HepG2 (cell line): ENCODE results near the gene TGM5. TPM values are rescaled to one million over a fixed set of nuclear protein-coding genes. Genes with fewer than 3 reads are reported as not detected.

ENCODE experiments used
- ATAC-seq: fragments of 200-7000 bp; cut with Tn5 transposase; 3 replicates; pipeline ENCODE4 v1.9.1; 2020; ENCODE audit warnings: mild to moderate bottlenecking, moderate library complexity
- BruUV-seq: library from RNA; stranded (reverse); fragments of 400-500 nt; replicated peaks from 2 replicates; lab custom pipeline; 2021; lab: Mats Ljungman, UMichigan
- CTCF ChIA-PET: fragments of 300-600 bp; formaldehyde crosslinking; extraction: SDS; loops from one replicate; lab custom pipeline; 2021; ENCODE audit warnings: low total read pairs, inconsistent platforms, low intra/inter-chr PET ratio; lab: Yijun Ruan, JAX
- POLR2A ChIA-PET: fragments of 350-600 bp; sonication (Branson Sonifier 250); formaldehyde crosslinking; loops from one replicate; lab custom pipeline; 2020; ENCODE audit warnings: antibody characterized with exemption, inconsistent platforms; lab: Yijun Ruan, JAX
- DNase-seq: peaks from one replicate; pipeline ENCODE4 v3.0.0-alpha.2; 2015; ENCODE audit warnings: low spot score
- FAIRE-seq: peaks from 3 replicates; lab custom pipeline; 2011; peaks lifted over from hg19 to GRCh38; lab: Jason Lieb, UNC
- H2AFZ ChIP-seq: one replicate; pipeline ENCODE4 v1.6.1; 2011; ENCODE audit warnings: low read length, inconsistent platforms
- H3K27ac ChIP-seq: fragments of 300-600 bp; 3 replicates; pipeline ENCODE4 v1.8.0; 2011; ENCODE audit warnings: mixed run types, mild to moderate bottlenecking, mixed read lengths, low read length, inconsistent platforms; ENCODE audit not compliant: insufficient read depth; ENCODE audit errors: extremely low read length
- H3K27me3 ChIP-seq, 2 experiments: fragments of 200-600 bp in 1 of 2; 2 replicates in 1 of 2; 3 replicates in 1 of 2; pipeline versions ENCODE4 v1.6.0 to v1.8.0; 2011; ENCODE audit warnings: low read length in 2 of 2, mild to moderate bottlenecking in 2 of 2, moderate library complexity in 2 of 2, inconsistent platforms in 1 of 2; ENCODE audit not compliant: insufficient read depth in 2 of 2, control insufficient read depth in 1 of 2
- H3K36me3 ChIP-seq, 2 experiments: fragments of 200-600 bp in 1 of 2; replicated peaks in 1 of 2; 2 replicates in 1 of 2; 3 replicates in 1 of 2; pipeline versions ENCODE4 v1.5.1 to v1.8.0; 2011; ENCODE audit warnings: low read length in 2 of 2, inconsistent platforms in 1 of 2; ENCODE audit not compliant: insufficient read depth in 2 of 2, control insufficient read depth in 1 of 2
- H3K4me1 ChIP-seq: 2 replicates; pipeline ENCODE4 v1.5.1; 2012; ENCODE audit warnings: low read length, inconsistent platforms; ENCODE audit not compliant: insufficient read depth
- H3K4me2 ChIP-seq: 2 replicates; pipeline ENCODE4 v1.6.0; 2011; ENCODE audit warnings: low read depth, low read length, inconsistent platforms
- H3K4me3 ChIP-seq, 3 experiments: fragments of 200-600 bp in 1 of 3; sonication (generic), shearing (Covaris generic) in 1 of 3; replicated peaks in 1 of 3; 2 replicates each; pipeline ENCODE4 v1.5.1; 2011 to 2016; ENCODE audit warnings: low read length in 3 of 3, inconsistent platforms in 2 of 3, low read depth in 2 of 3, mild to moderate bottlenecking in 2 of 3, control low read depth in 1 of 3, mixed read lengths in 1 of 3; ENCODE audit not compliant: insufficient read depth in 1 of 3
- H3K79me2 ChIP-seq: one replicate; pipeline ENCODE4 v1.6.1; 2011; ENCODE audit warnings: low read length, inconsistent platforms; ENCODE audit not compliant: insufficient read depth
- H3K9ac ChIP-seq: 2 replicates; pipeline ENCODE4 v1.6.0; 2011; ENCODE audit warnings: mild to moderate bottlenecking, low read depth, low read length, inconsistent platforms; ENCODE audit not compliant: insufficient read depth
- H3K9me3 ChIP-seq: 2 replicates; pipeline ENCODE4 v1.5.1; 2012; ENCODE audit warnings: mild to moderate bottlenecking, low read length
- H4K20me1 ChIP-seq: 2 replicates; pipeline ENCODE4 v1.6.0; 2011; ENCODE audit warnings: inconsistent platforms, mild to moderate bottlenecking, low read length, moderate library complexity; ENCODE audit not compliant: insufficient read depth
- CBX1 ChIP-seq: IDR thresholded peaks from one replicate; pipeline ENCODE4 v1.6.1; 2016; ENCODE audit warnings: antibody characterized with exemption, low read depth
- RFX1 ChIP-seq: fragments of 450-650 bp; IDR thresholded peaks from 2 replicates; pipeline ENCODE4 v1.6.1; 2017
- ZNF10 ChIP-seq: sonication (generic); formaldehyde crosslinking; IDR thresholded peaks from 2 replicates; pipeline ENCODE4 v1.4.0; 2020; ENCODE audit warnings: mild to moderate bottlenecking, low read depth, missing genetic modification reagents, borderline replicate concordance
- ZNF263 ChIP-seq: sonication (generic); formaldehyde crosslinking; IDR thresholded peaks from 2 replicates; pipeline ENCODE4 v1.4.0; 2020; ENCODE audit warnings: missing genetic modification reagents
- ZNF33B ChIP-seq: sonication (generic); formaldehyde crosslinking; IDR thresholded peaks from 2 replicates; pipeline ENCODE4 v1.5.1; 2020; ENCODE audit warnings: mild to moderate bottlenecking, missing genetic modification reagents
- ZNF747 ChIP-seq: sonication (generic); formaldehyde crosslinking; IDR thresholded peaks from 2 replicates; pipeline ENCODE4 v1.8.1; 2023; ENCODE audit warnings: missing genetic modification reagents, mild to moderate bottlenecking, borderline replicate concordance
- WGBS: methylation state at CpG from one replicate; pipeline ENCODE4 v1.1.6; 2017; ENCODE audit warnings: low lambda C conversion rate; 5-methylcytosine and 5-hydroxymethylcytosine counted together
- in situ Hi-C: cut with HindIII; loops from 2 replicates; pipeline ENCODE4 v1.10.0; 2017; ENCODE audit warnings: low pct_unique_long_range_greater_than_20kb; ENCODE audit not compliant: extremely low pct_ligation_motif_present
- intact Hi-C: fragments of 100-400 bp; cut with micrococcal nuclease; formaldehyde crosslinking; loops from one replicate; pipeline ENCODE4 v1.10.0; 2022; ENCODE audit not compliant: unreplicated experiment
- polyA plus RNA-seq, 8 experiments: library from polyadenylated mRNA; depleted of rRNA in 3 of 8; stranded (reverse) in 7 of 8; unstranded in 1 of 8; fragments of >200 nt; fragmentation: Illumina TruSeq in 4 of 8; extraction: Trizol in 4 of 8; gene quantifications; 2 replicates each; pipeline versions ENCODE4 v1.2.1 to v1.2.3, GENCODE V29; 2011 to 2016; ENCODE audit warnings: low read depth in 4 of 8, missing spikeins in 1 of 8, mixed read lengths in 1 of 8; ENCODE audit not compliant: insufficient read depth in 1 of 8
- total RNA-seq, 5 experiments: library from RNA; depleted of rRNA; stranded (reverse); fragments of >200 nt; fragmentation: Illumina TruSeq; extraction: Trizol; gene quantifications; 2 replicates each; pipeline ENCODE4 v1.2.3, GENCODE V29; 2016; ENCODE audit warnings: low read depth in 1 of 5
- TF ChIP-seq, protein P1 (sequence below): sonication (generic); formaldehyde crosslinking; IDR thresholded peaks from 2 replicates; pipeline ENCODE4 v1.9.0; 2021; ENCODE audit warnings: mild to moderate bottlenecking, missing genetic modification reagents
- TF ChIP-seq, protein P2 (sequence below): IDR thresholded peaks from 2 replicates; pipeline ENCODE4 v1.6.1; 2012; ENCODE audit warnings: inconsistent platforms
- TF ChIP-seq, protein P3 (sequence below): sonication (generic); formaldehyde crosslinking; IDR thresholded peaks from 2 replicates; pipeline ENCODE4 v1.5.1; 2020; ENCODE audit warnings: mild to moderate bottlenecking, missing genetic modification reagents, moderate library complexity

TGM5 gene
- total and polyA plus RNA-seq, 2 of the 13 experiments (the other 11 are each of a cell fraction or from before 2014, with no cell fraction given) = 0.18 to 0.65 TPM

DNA sequence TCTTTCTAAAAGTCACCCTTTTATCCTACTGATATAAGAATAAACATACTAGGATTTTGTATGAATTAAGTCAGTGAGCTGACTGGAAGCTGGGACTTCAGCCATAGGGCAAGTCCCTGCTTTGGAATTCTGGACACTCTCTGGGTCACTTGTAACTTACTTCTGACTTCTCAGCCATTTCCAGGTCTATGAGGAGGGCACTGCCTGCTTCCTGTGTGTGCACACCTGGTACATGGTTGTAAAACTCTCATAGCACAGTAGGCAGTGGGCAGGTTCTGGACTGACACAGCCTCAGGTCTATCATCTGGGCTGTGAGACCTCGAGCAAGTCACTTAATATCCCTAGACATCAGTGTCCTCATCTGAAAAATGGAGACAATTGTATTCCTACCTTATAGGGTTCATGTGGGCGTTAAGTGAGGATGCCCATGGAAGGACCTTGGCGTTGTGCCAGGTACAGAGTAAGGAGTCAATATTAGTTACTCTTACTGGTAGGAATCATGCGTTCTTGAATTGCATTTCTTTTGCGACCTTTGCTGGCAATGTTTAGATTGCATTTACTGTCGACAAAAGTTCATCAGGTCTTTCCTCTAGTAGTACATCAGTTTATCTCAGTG lies 27.5 kb upstream of the TGM5 start (continued):
- TF ChIP-seq, protein P1, sequence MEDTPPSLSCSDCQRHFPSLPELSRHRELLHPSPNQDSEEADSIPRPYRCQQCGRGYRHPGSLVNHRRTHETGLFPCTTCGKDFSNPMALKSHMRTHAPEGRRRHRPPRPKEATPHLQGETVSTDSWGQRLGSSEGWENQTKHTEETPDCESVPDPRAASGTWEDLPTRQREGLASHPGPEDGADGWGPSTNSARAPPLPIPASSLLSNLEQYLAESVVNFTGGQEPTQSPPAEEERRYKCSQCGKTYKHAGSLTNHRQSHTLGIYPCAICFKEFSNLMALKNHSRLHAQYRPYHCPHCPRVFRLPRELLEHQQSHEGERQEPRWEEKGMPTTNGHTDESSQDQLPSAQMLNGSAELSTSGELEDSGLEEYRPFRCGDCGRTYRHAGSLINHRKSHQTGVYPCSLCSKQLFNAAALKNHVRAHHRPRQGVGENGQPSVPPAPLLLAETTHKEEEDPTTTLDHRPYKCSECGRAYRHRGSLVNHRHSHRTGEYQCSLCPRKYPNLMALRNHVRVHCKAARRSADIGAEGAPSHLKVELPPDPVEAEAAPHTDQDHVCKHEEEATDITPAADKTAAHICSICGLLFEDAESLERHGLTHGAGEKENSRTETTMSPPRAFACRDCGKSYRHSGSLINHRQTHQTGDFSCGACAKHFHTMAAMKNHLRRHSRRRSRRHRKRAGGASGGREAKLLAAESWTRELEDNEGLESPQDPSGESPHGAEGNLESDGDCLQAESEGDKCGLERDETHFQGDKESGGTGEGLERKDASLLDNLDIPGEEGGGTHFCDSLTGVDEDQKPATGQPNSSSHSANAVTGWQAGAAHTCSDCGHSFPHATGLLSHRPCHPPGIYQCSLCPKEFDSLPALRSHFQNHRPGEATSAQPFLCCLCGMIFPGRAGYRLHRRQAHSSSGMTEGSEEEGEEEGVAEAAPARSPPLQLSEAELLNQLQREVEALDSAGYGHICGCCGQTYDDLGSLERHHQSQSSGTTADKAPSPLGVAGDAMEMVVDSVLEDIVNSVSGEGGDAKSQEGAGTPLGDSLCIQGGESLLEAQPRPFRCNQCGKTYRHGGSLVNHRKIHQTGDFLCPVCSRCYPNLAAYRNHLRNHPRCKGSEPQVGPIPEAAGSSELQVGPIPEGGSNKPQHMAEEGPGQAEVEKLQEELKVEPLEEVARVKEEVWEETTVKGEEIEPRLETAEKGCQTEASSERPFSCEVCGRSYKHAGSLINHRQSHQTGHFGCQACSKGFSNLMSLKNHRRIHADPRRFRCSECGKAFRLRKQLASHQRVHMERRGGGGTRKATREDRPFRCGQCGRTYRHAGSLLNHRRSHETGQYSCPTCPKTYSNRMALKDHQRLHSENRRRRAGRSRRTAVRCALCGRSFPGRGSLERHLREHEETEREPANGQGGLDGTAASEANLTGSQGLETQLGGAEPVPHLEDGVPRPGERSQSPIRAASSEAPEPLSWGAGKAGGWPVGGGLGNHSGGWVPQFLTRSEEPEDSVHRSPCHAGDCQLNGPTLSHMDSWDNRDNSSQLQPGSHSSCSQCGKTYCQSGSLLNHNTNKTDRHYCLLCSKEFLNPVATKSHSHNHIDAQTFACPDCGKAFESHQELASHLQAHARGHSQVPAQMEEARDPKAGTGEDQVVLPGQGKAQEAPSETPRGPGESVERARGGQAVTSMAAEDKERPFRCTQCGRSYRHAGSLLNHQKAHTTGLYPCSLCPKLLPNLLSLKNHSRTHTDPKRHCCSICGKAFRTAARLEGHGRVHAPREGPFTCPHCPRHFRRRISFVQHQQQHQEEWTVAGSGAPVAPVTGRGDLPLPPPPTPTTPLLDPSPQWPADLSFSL (CRISPR knock-in tag) = no peak
- TF ChIP-seq ZNF747 (CRISPR knock-in tag) = no peak
- no peak for TF ChIP-seq CBX1
- TF ChIP-seq ZNF33B (CRISPR knock-in tag) = no peak
- TF ChIP-seq, protein P2, sequence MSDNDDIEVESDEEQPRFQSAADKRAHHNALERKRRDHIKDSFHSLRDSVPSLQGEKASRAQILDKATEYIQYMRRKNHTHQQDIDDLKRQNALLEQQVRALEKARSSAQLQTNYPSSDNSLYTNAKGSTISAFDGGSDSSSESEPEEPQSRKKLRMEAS = no peak
- TF ChIP-seq RFX1 = no peak

DNA sequence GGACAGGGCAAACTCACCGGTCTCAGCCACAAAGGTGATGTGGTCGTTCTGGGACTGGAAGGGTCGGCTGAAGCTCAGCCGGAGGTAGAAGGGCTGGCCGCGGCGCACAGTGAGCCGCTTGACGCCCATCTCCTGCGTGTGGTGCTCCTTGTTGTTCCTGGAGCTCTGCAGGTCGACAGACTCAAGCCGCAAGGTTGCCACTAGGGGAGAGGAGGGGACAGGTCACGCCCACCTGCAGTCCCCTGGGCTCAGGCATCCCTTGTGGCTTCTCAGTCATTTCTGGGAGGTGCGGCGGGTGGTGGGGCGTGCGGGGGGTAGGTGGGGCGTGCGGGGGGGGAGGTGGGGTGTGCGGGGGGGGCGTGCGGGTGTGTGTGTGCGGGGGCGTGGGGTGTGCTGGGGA lies 26.7 kb upstream of the TGM5 start:
- Histone ChIP-seq H3K9me3 (no peaks in the 10 kb centered on the region), H3K9ac (no peak overlapping the region), H2AFZ (no peak overlapping the region), H3K79me2 (no peaks in the 10 kb centered on the region), H4K20me1 (no peaks in the 10 kb centered on the region), H3K4me2 (peak overlapping the region; percentile 37; the same call in 1 of the 2 replicates), H3K36me3 (no peaks in the 10 kb centered on the region), H3K27me3 (peaks cover 8 to 40% of the 10 kb centered on the region in 2 experiments; a peak in 3 of 5 replicates), H3K4me3 (peak overlapping the region in 1 of 3 experiments; percentile 52; a peak in 2 of 6 replicates), H3K4me1 (peaks cover 11% of the 10 kb centered on the region), H3K27ac (no peak overlapping the region)
- TF ChIP-seq ZNF263 (CRISPR knock-in tag) (0 out of 2 replicates have a peak, but pooled peaks have one; percentile 46), ZNF10 (CRISPR knock-in tag) (no peak)
- TF ChIP-seq, protein P3, sequence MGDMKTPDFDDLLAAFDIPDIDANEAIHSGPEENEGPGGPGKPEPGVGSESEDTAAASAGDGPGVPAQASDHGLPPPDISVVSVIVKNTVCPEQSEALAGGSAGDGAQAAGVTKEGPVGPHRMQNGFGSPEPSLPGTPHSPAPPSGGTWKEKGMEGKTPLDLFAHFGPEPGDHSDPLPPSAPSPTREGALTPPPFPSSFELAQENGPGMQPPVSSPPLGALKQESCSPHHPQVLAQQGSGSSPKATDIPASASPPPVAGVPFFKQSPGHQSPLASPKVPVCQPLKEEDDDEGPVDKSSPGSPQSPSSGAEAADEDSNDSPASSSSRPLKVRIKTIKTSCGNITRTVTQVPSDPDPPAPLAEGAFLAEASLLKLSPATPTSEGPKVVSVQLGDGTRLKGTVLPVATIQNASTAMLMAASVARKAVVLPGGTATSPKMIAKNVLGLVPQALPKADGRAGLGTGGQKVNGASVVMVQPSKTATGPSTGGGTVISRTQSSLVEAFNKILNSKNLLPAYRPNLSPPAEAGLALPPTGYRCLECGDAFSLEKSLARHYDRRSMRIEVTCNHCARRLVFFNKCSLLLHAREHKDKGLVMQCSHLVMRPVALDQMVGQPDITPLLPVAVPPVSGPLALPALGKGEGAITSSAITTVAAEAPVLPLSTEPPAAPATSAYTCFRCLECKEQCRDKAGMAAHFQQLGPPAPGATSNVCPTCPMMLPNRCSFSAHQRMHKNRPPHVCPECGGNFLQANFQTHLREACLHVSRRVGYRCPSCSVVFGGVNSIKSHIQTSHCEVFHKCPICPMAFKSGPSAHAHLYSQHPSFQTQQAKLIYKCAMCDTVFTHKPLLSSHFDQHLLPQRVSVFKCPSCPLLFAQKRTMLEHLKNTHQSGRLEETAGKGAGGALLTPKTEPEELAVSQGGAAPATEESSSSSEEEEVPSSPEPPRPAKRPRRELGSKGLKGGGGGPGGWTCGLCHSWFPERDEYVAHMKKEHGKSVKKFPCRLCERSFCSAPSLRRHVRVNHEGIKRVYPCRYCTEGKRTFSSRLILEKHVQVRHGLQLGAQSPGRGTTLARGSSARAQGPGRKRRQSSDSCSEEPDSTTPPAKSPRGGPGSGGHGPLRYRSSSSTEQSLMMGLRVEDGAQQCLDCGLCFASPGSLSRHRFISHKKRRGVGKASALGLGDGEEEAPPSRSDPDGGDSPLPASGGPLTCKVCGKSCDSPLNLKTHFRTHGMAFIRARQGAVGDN = peak; percentile 42
- intact Hi-C loops = no loop called here
- ChIA-PET POLR2A (no interaction called here), CTCF (no interaction called here)
- ATAC-seq (peak; percentile 96), FAIRE-seq (no peak), DNase-seq (peak; percentile 21)
- no TSS peak for BruUV-seq
- 12% methylated on average over 7 of the region's 24 CpGs for WGBS
- in situ Hi-C loops = no loop called here
